Loucy (cell line): ENCODE results near the gene GNL1.
A peak's percentile ranks its signal among the peaks of the same experiment; 100 is the strongest.

Source experiments
- H2AFZ ChIP-seq: fragments of 200-600 bp; sonication (generic); 2 replicates; pipeline ENCODE4 v1.6.0; 2016; ENCODE audit warnings: antibody characterized with exemption, mild to moderate bottlenecking, low read length, moderate library complexity
- H3F3A ChIP-seq: fragments of 200-600 bp; 2 replicates; pipeline ENCODE4 v1.6.0; 2016; ENCODE audit warnings: antibody characterized with exemption, low read depth, mild to moderate bottlenecking
- H3K27me3 ChIP-seq: fragments of 200-600 bp; sonication (generic); 2 replicates; pipeline ENCODE4 v1.6.1; 2014; ENCODE audit warnings: low read length, mild to moderate bottlenecking; ENCODE audit not compliant: insufficient read depth, poor library complexity, severe bottlenecking
- H3K36me3 ChIP-seq: fragments of 200-600 bp; sonication (generic); 2 replicates; pipeline ENCODE4 v1.6.1; 2016; ENCODE audit warnings: low read length; ENCODE audit not compliant: insufficient read depth
- H3K4me1 ChIP-seq: fragments of 200-600 bp; sonication (generic); 2 replicates; pipeline ENCODE4 v1.5.1; 2014; ENCODE audit warnings: low read length, mild to moderate bottlenecking; ENCODE audit not compliant: insufficient read depth, poor library complexity, severe bottlenecking
- H3K4me2 ChIP-seq: fragments of 200-600 bp; sonication (generic); 2 replicates; pipeline ENCODE4 v1.6.0; 2014; ENCODE audit warnings: antibody characterized with exemption, low read length, low read depth, mild to moderate bottlenecking; ENCODE audit not compliant: poor library complexity, severe bottlenecking
- H3K4me3 ChIP-seq: fragments of 200-600 bp; sonication (generic); 2 replicates; pipeline ENCODE4 v1.5.1; 2014; ENCODE audit warnings: low read length, mild to moderate bottlenecking, mixed read lengths; ENCODE audit not compliant: poor library complexity, severe bottlenecking
- H3K79me2 ChIP-seq: fragments of 200-600 bp; sonication (generic); 2 replicates; pipeline ENCODE4 v1.6.1; 2014; ENCODE audit warnings: low read length; ENCODE audit not compliant: insufficient read depth
- H3K9ac ChIP-seq: fragments of 200-600 bp; sonication (generic); 2 replicates; pipeline ENCODE4 v1.6.0; 2014; ENCODE audit warnings: mild to moderate bottlenecking, low read depth, low read length, moderate library complexity; ENCODE audit not compliant: poor library complexity, severe bottlenecking
- H3K9me2 ChIP-seq: fragments of 200-600 bp; sonication (generic); replicated peaks from 2 replicates; pipeline ENCODE4 v1.6.1; 2016; ENCODE audit warnings: low read depth, low read length, mixed read lengths
- H3K9me3 ChIP-seq: fragments of 200-600 bp; sonication (generic); 2 replicates; pipeline ENCODE4 v1.6.1; 2014; ENCODE audit warnings: mild to moderate bottlenecking, antibody characterized with exemption, low read length, low read depth; ENCODE audit not compliant: insufficient read depth
- H4K20me1 ChIP-seq: fragments of 200-600 bp; sonication (generic); 2 replicates; pipeline ENCODE4 v1.6.0; 2014; ENCODE audit warnings: antibody characterized with exemption, low read length, mild to moderate bottlenecking; ENCODE audit not compliant: insufficient read depth, poor library complexity, severe bottlenecking
- CTCF ChIP-seq: fragments of 200-600 bp; sonication (generic); conservative IDR thresholded peaks from 2 replicates; pipeline ENCODE4 v1.5.1; 2014; ENCODE audit warnings: mild to moderate bottlenecking, antibody characterized with exemption, low read length
- EZH2phosphoT487 ChIP-seq: fragments of 200-600 bp; IDR thresholded peaks from 2 replicates; pipeline ENCODE4 v1.6.1; 2018; ENCODE audit warnings: antibody characterized with exemption, mild to moderate bottlenecking, moderate library complexity, borderline replicate concordance

Gene GNL1

GRCh38 chr6:30491991-30492952 is 64.0 kb downstream of the GNL1 start:
- Histone ChIP-seq H3K4me3 (peak overlapping the region; percentile 86), H3K36me3 (peaks cover 24% of the 10 kb centered on the region; the same call in 1 of the 2 replicates), H3K4me1 (peaks cover 47% of the 10 kb centered on the region), H3K27me3 (peaks cover 6% of the 10 kb centered on the region), H2AFZ (no peak overlapping the region), H3K79me2 (peaks cover 45% of the 10 kb centered on the region), H3K9me3 (no peaks in the 10 kb centered on the region), H3K4me2 (peak overlapping the region; percentile 99), H3F3A (peaks cover 11% of the 10 kb centered on the region; the same call in 1 of the 2 replicates), H3K9me2 (no peaks in the 10 kb centered on the region), H4K20me1 (peaks cover 42% of the 10 kb centered on the region), H3K9ac (peak overlapping the region; percentile 98)
- TF ChIP-seq EZH2phosphoT487 (no peak), CTCF (no peak)
